ENCODE data around the gene SPPL2C.

GRCh38 chr17:45836047-45837044, 8.3 kb upstream of the SPPL2C start:
- TF ChIP-seq EP300 (IDR thresholded peaks at IDR 0.05) (no peak), CTCF (IDR thresholded peaks at IDR 0.05) (no peak), POLR2A (IDR thresholded peaks at IDR 0.05) (no peak)
